ENCODE measurements around the gene SMIM15.

GRCh38 chr5:61177070-61177469, 14.8 kb upstream of the SMIM15 start:
- TF ChIP-seq CTCF (IDR thresholded peaks at IDR 0.05; ENCODE audit: low read depth, low read length), result no peak
- no peak for TF ChIP-seq POLR2A (IDR thresholded peaks at IDR 0.05; ENCODE audit: extremely low read depth, insufficient read length)
- no peak for TF ChIP-seq MAX (IDR thresholded peaks at IDR 0.05; ENCODE audit: low read depth, low read length)
- TF ChIP-seq MYC (IDR thresholded peaks at IDR 0.05; ENCODE audit: low read depth, low read length), result no peak
